SK-N-SH (cell line): ENCODE data around the gene AP1M1.

Experiments used
- EP300 ChIP-seq, 2 experiments: IDR thresholded peaks; 2 replicates each; pipeline versions ENCODE4 v1.4.0 to v1.6.1; 2012; ENCODE audit warnings: borderline replicate concordance in 1 of 2, low read depth in 1 of 2, low read length in 1 of 2
- EZH2phosphoT487 ChIP-seq: fragments of 200-600 bp; sonication (generic); IDR thresholded peaks from 2 replicates; pipeline ENCODE4 v1.6.1; 2017; ENCODE audit warnings: low read depth, mixed run types, mild to moderate bottlenecking, antibody characterized with exemption, moderate library complexity, borderline replicate concordance
- FOSL2 ChIP-seq: IDR thresholded peaks from 2 replicates; pipeline ENCODE4 v1.4.0; 2012; ENCODE audit warnings: low read depth, mild to moderate bottlenecking, moderate library complexity, borderline replicate concordance
- JUND ChIP-seq: IDR thresholded peaks from 2 replicates; pipeline ENCODE4 v1.4.0; 2012
- NFIC ChIP-seq: IDR thresholded peaks from 2 replicates; pipeline ENCODE4 v1.4.0; 2012; ENCODE audit warnings: borderline replicate concordance
- NRF1 ChIP-seq: IDR thresholded peaks from 2 replicates; pipeline ENCODE4 v1.6.1; 2012; ENCODE audit warnings: low read depth, mild to moderate bottlenecking, low read length
- RAD21 ChIP-seq: IDR thresholded peaks from 2 replicates; pipeline ENCODE4 v1.6.1; 2012; ENCODE audit warnings: mild to moderate bottlenecking, low read length
- TCF12 ChIP-seq: IDR thresholded peaks from 2 replicates; pipeline ENCODE4 v1.4.0; 2012
- TF ChIP-seq, protein P1 (sequence below): fragments of 200-600 bp; sonication (generic); IDR thresholded peaks from 2 replicates; pipeline ENCODE4 v1.6.1; 2017; ENCODE audit warnings: antibody characterized with exemption, mild to moderate bottlenecking, moderate library complexity
- TF ChIP-seq, protein P2 (sequence below): IDR thresholded peaks from 2 replicates; pipeline ENCODE4 v1.6.1; 2012; ENCODE audit warnings: mild to moderate bottlenecking, low read depth, low read length, moderate library complexity
- TF ChIP-seq, protein P3 (sequence below): fragments of 150-350 bp; IDR thresholded peaks from 2 replicates; pipeline ENCODE4 v1.6.1; 2017; ENCODE audit warnings: antibody characterized with exemption, low read length, low read depth, borderline replicate concordance

DNA sequence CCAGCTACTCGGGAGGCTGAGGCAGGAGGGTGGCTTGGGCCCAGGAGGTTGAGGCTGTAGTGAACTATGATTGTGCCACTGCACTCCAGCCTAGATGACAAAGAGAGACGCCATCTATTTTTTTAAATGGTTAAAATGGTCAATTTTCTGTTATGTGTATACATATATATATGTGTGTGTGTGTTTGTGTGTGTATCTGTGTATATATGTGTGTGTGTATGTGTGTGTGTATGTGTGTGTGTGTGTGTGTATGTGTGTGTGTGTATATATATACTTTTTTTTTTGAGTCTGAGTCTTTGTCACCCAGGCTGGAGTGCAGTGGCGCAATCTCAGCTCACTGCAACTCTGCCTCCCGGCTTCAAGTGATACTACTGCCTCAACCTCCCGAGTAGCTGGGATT is 84.0 kb downstream of the AP1M1 start:
- TF ChIP-seq, protein P1, sequence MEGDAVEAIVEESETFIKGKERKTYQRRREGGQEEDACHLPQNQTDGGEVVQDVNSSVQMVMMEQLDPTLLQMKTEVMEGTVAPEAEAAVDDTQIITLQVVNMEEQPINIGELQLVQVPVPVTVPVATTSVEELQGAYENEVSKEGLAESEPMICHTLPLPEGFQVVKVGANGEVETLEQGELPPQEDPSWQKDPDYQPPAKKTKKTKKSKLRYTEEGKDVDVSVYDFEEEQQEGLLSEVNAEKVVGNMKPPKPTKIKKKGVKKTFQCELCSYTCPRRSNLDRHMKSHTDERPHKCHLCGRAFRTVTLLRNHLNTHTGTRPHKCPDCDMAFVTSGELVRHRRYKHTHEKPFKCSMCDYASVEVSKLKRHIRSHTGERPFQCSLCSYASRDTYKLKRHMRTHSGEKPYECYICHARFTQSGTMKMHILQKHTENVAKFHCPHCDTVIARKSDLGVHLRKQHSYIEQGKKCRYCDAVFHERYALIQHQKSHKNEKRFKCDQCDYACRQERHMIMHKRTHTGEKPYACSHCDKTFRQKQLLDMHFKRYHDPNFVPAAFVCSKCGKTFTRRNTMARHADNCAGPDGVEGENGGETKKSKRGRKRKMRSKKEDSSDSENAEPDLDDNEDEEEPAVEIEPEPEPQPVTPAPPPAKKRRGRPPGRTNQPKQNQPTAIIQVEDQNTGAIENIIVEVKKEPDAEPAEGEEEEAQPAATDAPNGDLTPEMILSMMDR, result no peak
- TF ChIP-seq JUND (no peak), EP300 (IDR thresholded peaks at IDR 0.05; ENCODE audit: borderline replicate concordance in 1 of 2, low read depth in 1 of 2, low read length in 1 of 2) (no peak), RAD21 (no peak), EZH2phosphoT487 (no peak), TCF12 (no peak), FOSL2 (no peak), NFIC (no peak), NRF1 (no peak)
- TF ChIP-seq, protein P2, sequence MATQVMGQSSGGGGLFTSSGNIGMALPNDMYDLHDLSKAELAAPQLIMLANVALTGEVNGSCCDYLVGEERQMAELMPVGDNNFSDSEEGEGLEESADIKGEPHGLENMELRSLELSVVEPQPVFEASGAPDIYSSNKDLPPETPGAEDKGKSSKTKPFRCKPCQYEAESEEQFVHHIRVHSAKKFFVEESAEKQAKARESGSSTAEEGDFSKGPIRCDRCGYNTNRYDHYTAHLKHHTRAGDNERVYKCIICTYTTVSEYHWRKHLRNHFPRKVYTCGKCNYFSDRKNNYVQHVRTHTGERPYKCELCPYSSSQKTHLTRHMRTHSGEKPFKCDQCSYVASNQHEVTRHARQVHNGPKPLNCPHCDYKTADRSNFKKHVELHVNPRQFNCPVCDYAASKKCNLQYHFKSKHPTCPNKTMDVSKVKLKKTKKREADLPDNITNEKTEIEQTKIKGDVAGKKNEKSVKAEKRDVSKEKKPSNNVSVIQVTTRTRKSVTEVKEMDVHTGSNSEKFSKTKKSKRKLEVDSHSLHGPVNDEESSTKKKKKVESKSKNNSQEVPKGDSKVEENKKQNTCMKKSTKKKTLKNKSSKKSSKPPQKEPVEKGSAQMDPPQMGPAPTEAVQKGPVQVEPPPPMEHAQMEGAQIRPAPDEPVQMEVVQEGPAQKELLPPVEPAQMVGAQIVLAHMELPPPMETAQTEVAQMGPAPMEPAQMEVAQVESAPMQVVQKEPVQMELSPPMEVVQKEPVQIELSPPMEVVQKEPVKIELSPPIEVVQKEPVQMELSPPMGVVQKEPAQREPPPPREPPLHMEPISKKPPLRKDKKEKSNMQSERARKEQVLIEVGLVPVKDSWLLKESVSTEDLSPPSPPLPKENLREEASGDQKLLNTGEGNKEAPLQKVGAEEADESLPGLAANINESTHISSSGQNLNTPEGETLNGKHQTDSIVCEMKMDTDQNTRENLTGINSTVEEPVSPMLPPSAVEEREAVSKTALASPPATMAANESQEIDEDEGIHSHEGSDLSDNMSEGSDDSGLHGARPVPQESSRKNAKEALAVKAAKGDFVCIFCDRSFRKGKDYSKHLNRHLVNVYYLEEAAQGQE, result no peak
- TF ChIP-seq, protein P3, sequence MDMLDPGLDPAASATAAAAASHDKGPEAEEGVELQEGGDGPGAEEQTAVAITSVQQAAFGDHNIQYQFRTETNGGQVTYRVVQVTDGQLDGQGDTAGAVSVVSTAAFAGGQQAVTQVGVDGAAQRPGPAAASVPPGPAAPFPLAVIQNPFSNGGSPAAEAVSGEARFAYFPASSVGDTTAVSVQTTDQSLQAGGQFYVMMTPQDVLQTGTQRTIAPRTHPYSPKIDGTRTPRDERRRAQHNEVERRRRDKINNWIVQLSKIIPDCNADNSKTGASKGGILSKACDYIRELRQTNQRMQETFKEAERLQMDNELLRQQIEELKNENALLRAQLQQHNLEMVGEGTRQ, result no peak
